ENCODE data around the gene PLCXD1.

Gene PLCXD1

GRCh38 chrX:335758-336155 is 54.6 kb downstream of the PLCXD1 start (continued):
- TF ChIP-seq PATZ1 (CRISPR knock-in tag; IDR thresholded peaks at IDR 0.05; ENCODE audit: borderline replicate concordance), result no peak
- TF ChIP-seq BACH2 (CRISPR knock-in tag; IDR thresholded peaks at IDR 0.05; ENCODE audit: borderline replicate concordance), result no peak
- no peak for TF ChIP-seq ZFP30 (CRISPR knock-in tag; IDR thresholded peaks at IDR 0.05)
- TF ChIP-seq ARNTL (CRISPR knock-in tag; IDR thresholded peaks at IDR 0.05; ENCODE audit: borderline replicate concordance, low read depth), result no peak

- TF ChIP-seq PPARA (CRISPR knock-in tag; IDR thresholded peaks at IDR 0.05; ENCODE audit: borderline replicate concordance), result no peak
- TF ChIP-seq TOX (CRISPR knock-in tag; IDR thresholded peaks at IDR 0.05; ENCODE audit: borderline replicate concordance), result no peak
- no peak for TF ChIP-seq ZNF70 (CRISPR knock-in tag; IDR thresholded peaks at IDR 0.05)
- no peak for TF ChIP-seq BACH2 (CRISPR knock-in tag; IDR thresholded peaks at IDR 0.05; ENCODE audit: borderline replicate concordance)
- TF ChIP-seq GLIS3 (CRISPR knock-in tag; IDR thresholded peaks at IDR 0.05), result no peak
- no peak for ATAC-seq
These were observed 55.0 kb downstream of the PLCXD1 start for GRCh38 chrX:336227-336626.

- no peak for ATAC-seq
- TF ChIP-seq TCF4 (CRISPR knock-in tag; IDR thresholded peaks at IDR 0.05; ENCODE audit: borderline replicate concordance) (no peak), ZFP3 (CRISPR knock-in tag; IDR thresholded peaks at IDR 0.05) (no peak), CSDC2 (CRISPR knock-in tag; IDR thresholded peaks at IDR 0.05) (no peak), CREB5 (CRISPR knock-in tag; IDR thresholded peaks at IDR 0.05; ENCODE audit: low read depth) (no peak), CSRNP3 (CRISPR knock-in tag; IDR thresholded peaks at IDR 0.05) (no peak), TSHZ2 (CRISPR knock-in tag; IDR thresholded peaks at IDR 0.05) (no peak), RARB (CRISPR knock-in tag; IDR thresholded peaks at IDR 0.05) (no peak), ZNF565 (CRISPR knock-in tag; conservative IDR thresholded peaks at IDR 0.05; ENCODE audit: low read depth) (no peak), OSR1 (CRISPR knock-in tag; IDR thresholded peaks at IDR 0.05) (no peak), ZC3H10 (CRISPR knock-in tag; IDR thresholded peaks at IDR 0.05) (no peak), SNAI2 (CRISPR knock-in tag; IDR thresholded peaks at IDR 0.05) (no peak), ESRRG (CRISPR knock-in tag; IDR thresholded peaks at IDR 0.05) (no peak)
These were observed 56.2 kb downstream of the PLCXD1 start for GRCh38 chrX:337331-337831.

- no peak for ATAC-seq
- TF ChIP-seq SNAI2 (CRISPR knock-in tag; IDR thresholded peaks at IDR 0.05) (no peak), ZNF565 (CRISPR knock-in tag; conservative IDR thresholded peaks at IDR 0.05; ENCODE audit: low read depth) (no peak), ZFP3 (CRISPR knock-in tag; IDR thresholded peaks at IDR 0.05) (no peak), ARNTL (CRISPR knock-in tag; IDR thresholded peaks at IDR 0.05; ENCODE audit: borderline replicate concordance, low read depth) (no peak), ZNF70 (CRISPR knock-in tag; IDR thresholded peaks at IDR 0.05) (no peak), ISL1 (CRISPR knock-in tag; IDR thresholded peaks at IDR 0.05) (no peak), PPARA (CRISPR knock-in tag; IDR thresholded peaks at IDR 0.05; ENCODE audit: borderline replicate concordance) (no peak), ZNF8 (CRISPR knock-in tag; IDR thresholded peaks at IDR 0.05) (no peak), PATZ1 (CRISPR knock-in tag; IDR thresholded peaks at IDR 0.05; ENCODE audit: borderline replicate concordance) (no peak), ZC3H10 (CRISPR knock-in tag; IDR thresholded peaks at IDR 0.05) (no peak), ZFP30 (CRISPR knock-in tag; IDR thresholded peaks at IDR 0.05) (no peak), ESRRG (CRISPR knock-in tag; IDR thresholded peaks at IDR 0.05) (no peak), CREB5 (CRISPR knock-in tag; IDR thresholded peaks at IDR 0.05; ENCODE audit: low read depth) (no peak), TSHZ2 (CRISPR knock-in tag; IDR thresholded peaks at IDR 0.05) (no peak)
These were observed 57.2 kb downstream of the PLCXD1 start for GRCh38 chrX:338281-338835.
